Measurements from ENCODE around the gene SLC8A2. TPM values are rescaled to one million over a fixed set of nuclear protein-coding genes. Genes with fewer than 3 reads are reported as not detected.

Gene SLC8A2
- polyA plus RNA-seq, 3 donors from 2014 or later: not detected

DNA sequence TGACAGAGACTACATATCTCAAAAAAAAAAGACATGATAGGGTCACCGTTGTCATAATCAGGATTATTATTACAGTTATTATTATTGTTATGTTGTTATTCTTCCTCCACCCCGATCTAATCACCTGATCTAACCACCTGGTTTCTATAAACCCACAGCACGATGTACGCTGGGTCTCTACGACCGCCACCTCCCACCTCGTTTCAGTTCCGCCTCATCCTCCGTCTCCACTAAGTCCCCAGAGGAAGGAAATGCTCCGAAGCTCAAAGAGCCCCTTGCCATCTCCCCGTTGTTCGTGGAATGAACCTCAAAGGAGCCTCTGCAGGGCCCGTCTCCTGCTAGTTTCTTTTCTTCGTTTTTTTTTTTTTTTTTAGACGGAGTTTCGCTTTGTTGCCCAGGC lies 36.5 kb downstream of the SLC8A2 start:
- H3K9me3 Mint-ChIP-seq: peaks cover 0 to 2% (median 0%) of the 10 kb centered on the region in 6 donors
- no peak for DNase-seq
- no peak overlapping the region for H3K27ac Mint-ChIP-seq
- H3K27me3 Mint-ChIP-seq (ENCODE audit: low read depth in 3 of 3): peaks cover 12 to 29% (median 21%) of the 10 kb centered on the region in 3 donors
- no peak overlapping the region for H3K4me3 Mint-ChIP-seq
- no peaks in the 10 kb centered on the region for H3K36me3 Mint-ChIP-seq
- H3K4me1 Mint-ChIP-seq: peaks cover 7 to 10% of the 10 kb centered on the region in 2 donors

DNA sequence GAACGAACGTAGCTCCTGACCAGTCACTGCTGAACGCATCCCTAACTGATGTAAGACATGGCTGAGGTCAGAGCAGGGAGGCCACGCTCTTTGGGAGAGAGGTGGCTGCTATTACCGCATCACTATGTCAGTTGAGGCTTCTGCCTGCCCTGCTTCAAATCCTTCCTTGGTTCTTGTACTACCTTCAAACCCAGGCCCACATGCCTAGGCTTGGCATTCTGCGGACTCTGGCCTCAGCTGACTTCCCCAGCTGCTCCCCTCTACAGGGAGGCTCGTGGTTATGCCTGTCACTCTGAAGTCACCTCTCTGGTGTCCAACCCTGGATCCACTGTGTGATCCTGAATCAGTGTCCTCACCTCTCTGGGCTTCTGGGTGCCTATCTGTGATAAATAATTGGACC lies 37.6 kb downstream of the SLC8A2 start:
- Mint-ChIP-seq H3K27ac (no peak overlapping the region), H3K4me3 (no peak overlapping the region), H3K9me3 (no peaks in the 10 kb centered on the region), H3K4me1 (peaks cover 7 to 14% of the 10 kb centered on the region in 2 donors), H3K27me3 (ENCODE audit: low read depth in 3 of 3) (peaks cover 14 to 33% (median 18%) of the 10 kb centered on the region in 3 donors), H3K36me3 (no peaks in the 10 kb centered on the region)
- no peak for DNase-seq

DNA sequence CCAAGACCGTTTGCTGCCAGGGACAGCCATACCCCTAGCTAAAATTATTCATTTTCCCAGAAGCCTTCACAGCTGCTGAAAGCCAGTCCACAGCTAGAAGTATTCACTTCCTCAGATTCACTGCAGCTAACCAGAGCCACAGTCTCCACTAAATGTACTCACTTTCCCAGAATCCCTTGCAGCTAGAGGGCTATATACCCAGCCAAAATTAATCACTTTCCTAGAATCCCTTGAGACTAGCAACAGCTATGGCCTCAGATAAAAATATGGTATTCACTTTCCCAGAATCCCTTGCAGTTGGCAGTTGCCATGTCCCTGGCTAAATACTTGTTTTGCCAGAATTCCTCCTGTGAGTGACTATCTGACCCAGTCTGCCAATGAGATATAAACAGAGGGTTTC lies 38.6 kb downstream of the SLC8A2 start:
- Mint-ChIP-seq H3K27ac (no peak overlapping the region), H3K4me1 (peaks cover 7 to 15% of the 10 kb centered on the region in 2 donors), H3K4me3 (no peak overlapping the region), H3K36me3 (no peaks in the 10 kb centered on the region), H3K27me3 (ENCODE audit: low read depth in 3 of 3) (peaks cover 12 to 31% (median 18%) of the 10 kb centered on the region in 3 donors), H3K9me3 (no peaks in the 10 kb centered on the region)
- no peak for DNase-seq

DNA sequence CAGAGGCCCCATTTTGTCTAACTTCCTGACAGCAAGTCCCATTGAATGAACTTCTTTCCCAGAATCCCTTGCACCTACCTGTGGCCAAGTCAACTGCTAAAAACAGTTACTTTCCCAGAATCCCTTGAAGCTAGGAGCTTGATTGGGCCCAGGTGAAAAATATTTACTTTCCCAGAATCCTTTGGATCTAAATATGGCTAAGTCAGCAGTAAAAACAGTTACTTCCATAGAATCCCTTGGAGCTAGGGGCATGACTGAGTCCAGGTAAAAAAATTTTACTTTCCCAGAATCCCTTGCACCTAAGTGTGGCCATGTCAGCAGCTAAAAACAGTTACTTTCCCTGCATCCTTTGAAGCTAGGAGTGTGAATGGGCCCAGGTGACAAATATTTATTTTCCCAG lies 39.2 kb downstream of the SLC8A2 start:
- DNase-seq: no peak
- Mint-ChIP-seq H3K4me1 (peaks cover 7 to 15% of the 10 kb centered on the region in 2 donors), H3K9me3 (no peaks in the 10 kb centered on the region), H3K27ac (no peak overlapping the region), H3K36me3 (no peaks in the 10 kb centered on the region), H3K27me3 (ENCODE audit: low read depth in 3 of 3) (peaks cover 11 to 28% (median 18%) of the 10 kb centered on the region in 3 donors), H3K4me3 (no peak overlapping the region)

DNA sequence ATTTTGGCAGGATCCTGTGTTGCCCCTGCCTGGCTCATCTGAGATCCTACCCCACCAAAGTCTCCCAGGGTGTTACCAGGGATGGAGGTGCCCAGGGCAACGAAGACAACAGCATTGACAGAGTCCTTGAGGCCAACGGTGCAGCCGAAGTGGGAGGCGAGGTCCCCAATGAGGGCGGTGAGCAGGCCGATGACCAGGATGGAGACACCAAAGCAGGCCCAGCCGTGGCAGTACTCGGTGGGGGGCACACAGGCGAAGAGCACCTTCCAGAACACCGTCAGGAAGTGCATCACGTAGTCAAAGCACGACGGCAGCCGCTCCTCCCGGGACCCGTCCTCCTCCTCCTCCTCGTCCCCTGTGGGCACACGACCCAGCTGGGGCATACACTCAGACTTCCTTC lies 39.6 kb downstream of the SLC8A2 start:
- H3K4me3 Mint-ChIP-seq: no peak overlapping the region
- peaks cover 14 to 31% (median 18%) of the 10 kb centered on the region in 3 donors for H3K27me3 Mint-ChIP-seq (ENCODE audit: low read depth in 3 of 3)
- H3K36me3 Mint-ChIP-seq: no peaks in the 10 kb centered on the region
- no peak for DNase-seq
- peaks cover 5 to 18% of the 10 kb centered on the region in 2 donors for H3K4me1 Mint-ChIP-seq
- no peak overlapping the region for H3K27ac Mint-ChIP-seq
- no peaks in the 10 kb centered on the region for H3K9me3 Mint-ChIP-seq

DNA sequence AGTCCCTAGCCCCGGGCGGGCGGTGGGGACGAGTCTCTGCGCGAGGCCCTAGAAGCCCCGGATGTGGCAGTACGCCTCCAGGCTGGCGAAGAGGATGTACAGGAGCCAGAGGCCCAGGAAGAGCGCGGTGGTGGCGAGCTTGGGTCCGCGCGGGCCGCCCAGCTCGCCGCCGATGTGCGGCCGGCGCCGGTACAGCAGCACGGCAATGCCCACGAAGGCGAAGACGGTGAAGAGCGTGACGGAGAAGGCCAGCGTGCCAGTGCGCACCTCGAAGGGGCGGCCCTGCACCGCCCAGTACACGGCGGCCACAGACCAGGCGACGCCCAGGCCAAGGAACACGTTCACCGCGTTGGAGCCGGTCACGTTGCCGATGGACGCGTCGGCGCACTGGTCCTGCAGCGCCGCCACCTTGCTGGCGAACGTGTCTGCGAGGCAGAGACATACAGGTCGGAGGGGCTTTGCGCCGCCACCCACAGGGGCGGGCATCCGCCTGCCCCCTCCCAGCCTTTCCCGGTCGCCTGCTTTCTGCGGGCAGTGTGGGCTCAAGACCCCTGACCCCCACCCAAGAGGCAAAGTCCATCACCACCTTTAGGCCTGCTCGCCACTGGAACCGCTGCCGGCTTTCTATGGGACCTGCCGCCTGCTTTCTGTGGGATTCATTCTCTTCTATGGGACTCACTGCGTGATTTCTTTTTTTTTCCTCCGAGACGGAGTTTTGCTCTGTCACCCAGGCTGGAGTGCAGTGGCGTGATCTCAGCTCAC lies 41.5 kb downstream of the SLC8A2 start:
- peaks cover 0 to 12% of the 10 kb centered on the region in 2 donors for H3K4me1 Mint-ChIP-seq
- no peaks in the 10 kb centered on the region for H3K36me3 Mint-ChIP-seq
- H3K4me3 Mint-ChIP-seq: peak overlapping the region in 4 of 5 donors; percentile 25 to 62 (median 48)
- H3K27me3 Mint-ChIP-seq (ENCODE audit: low read depth in 3 of 3): peaks cover 12 to 30% (median 16%) of the 10 kb centered on the region in 3 donors
- no peaks in the 10 kb centered on the region for H3K9me3 Mint-ChIP-seq
- H3K27ac Mint-ChIP-seq: no peak overlapping the region
- peak; percentile 12 to 26 (median 26) for DNase-seq

DNA sequence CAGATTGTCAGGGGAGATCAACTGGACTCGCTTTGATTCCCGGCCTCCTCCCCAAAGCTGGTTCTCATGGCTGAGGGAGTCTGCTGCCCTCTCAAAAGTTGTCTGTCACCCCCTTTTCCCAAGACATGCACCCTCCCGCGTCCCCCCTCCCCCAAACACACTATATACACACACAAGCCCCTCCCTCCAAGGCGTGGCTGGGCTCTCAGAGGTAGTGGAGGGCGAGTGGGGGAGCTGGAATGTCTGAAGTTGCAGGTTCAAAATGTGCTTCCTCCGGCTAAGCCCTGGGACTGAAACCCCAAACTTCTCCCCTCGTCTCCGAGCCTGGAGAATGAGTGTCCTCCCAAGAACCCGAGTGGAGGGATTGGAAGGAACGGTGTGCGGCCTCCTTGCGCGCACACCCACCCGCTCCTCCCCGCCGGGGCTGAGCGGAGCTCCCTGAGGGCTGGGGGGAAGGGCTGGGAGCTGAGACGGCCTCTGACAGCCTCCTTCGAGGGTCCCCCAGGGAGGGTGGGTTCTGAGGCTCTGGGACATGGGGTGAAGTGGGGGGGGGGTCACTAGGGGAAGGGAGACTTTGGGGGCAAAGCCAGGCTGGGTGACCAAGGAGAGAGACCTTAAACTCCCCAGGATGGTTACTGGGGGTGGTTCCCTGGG lies 42.4 kb downstream of the SLC8A2 start:
- Mint-ChIP-seq H3K36me3 (no peaks in the 10 kb centered on the region), H3K4me1 (peaks cover 0 to 12% of the 10 kb centered on the region in 2 donors), H3K27ac (no peak overlapping the region), H3K27me3 (ENCODE audit: low read depth in 3 of 3) (peaks cover 12 to 32% (median 16%) of the 10 kb centered on the region in 3 donors), H3K9me3 (no peaks in the 10 kb centered on the region), H3K4me3 (peak overlapping the region in 3 of 5 donors; percentile 25 to 62 (median 44))
- DNase-seq: no peak

DNA sequence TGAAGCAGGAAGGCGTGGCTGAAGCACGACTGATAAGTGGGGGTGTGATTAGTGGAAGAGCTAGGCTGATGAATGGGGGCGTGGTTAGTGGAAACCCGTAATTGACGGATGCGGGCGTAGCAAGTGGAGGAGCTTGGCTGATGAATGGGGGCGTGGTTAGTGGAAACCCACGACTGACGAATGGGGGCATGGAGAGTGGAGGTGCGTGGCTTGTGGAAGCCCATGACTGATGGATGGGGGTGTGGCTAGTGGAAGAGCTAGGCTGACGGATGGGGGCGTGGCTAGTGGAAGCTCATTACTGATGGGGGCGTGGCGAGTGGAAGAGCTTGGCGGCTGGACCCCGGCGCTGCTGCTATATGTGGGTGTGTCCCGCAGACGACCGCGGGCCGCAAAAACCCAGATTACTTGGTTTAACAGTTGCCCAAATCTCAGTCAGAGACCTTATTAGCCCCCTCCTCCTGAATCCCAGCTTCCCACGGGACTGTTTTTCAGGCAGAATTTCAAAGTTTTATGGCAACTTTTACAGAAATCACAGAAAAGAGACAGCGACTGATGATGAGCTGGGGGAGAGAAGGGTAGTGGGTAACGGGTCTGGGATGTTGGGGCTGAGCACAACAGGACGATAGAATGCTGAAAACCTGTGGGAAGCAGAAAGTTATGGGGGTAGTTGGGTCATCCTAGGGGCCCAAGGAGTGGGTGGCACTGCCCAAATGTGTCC lies 43.4 kb downstream of the SLC8A2 start:
- peaks cover 14 to 32% (median 15%) of the 10 kb centered on the region in 3 donors for H3K27me3 Mint-ChIP-seq (ENCODE audit: low read depth in 3 of 3)
- peak; percentile 57 to 73 (median 63) for DNase-seq
- no peak overlapping the region for H3K4me3 Mint-ChIP-seq
- H3K36me3 Mint-ChIP-seq: peaks cover 0 to 2% (median 0%) of the 10 kb centered on the region in 3 donors
- no peaks in the 10 kb centered on the region for H3K9me3 Mint-ChIP-seq
- peaks cover 0 to 12% of the 10 kb centered on the region in 2 donors for H3K4me1 Mint-ChIP-seq
- H3K27ac Mint-ChIP-seq: no peak overlapping the region

DNA sequence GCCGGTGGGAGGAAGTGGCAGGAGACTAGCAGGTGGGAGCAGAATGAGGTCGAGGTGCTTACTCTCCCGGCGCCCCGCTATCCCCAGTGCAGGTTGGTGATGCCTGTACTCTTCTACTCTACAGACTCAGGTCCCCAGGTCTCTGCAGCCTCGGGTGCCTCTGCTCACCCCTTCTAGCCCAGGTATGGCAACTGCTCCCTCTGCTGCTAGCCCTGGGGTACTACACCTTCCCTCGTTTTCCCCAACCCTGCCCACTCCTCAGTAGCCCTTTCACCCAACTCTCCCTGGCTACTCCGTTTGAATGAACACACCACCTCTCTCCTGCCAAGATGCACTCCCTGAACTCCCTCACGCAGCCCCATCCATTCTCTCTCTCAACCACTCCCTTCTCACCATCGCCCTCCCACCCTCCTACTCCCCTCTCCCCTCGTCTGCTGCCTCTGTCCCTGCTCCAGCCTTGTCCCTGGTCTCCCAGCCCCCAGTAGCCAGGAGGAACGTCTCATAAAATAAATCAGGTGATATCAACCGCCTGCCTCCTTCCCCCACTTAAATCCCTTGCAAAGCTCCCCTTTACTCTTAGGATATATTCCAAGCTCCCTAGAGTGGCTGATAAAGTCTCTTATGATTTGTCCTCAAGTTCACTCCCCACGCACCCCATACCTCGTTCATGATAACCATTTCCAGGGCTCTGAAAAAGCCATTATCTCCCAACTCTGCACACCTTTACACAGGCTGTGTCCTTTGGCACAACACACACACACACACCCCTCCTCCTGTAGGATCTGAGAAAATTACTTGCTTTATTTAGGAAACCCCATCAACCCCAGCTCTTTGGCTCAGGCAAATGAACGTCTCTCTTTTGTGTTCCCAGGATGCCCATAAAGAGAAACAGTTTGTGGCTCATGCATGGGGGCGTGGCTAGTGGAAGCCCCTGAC lies 44.2 kb downstream of the SLC8A2 start:
- Mint-ChIP-seq H3K36me3 (peaks cover 3 to 10% (median 6%) of the 10 kb centered on the region in 3 donors), H3K4me3 (no peak overlapping the region), H3K4me1 (peaks cover 4 to 12% of the 10 kb centered on the region in 2 donors), H3K27ac (no peak overlapping the region), H3K27me3 (ENCODE audit: low read depth in 3 of 3) (peaks cover 17 to 37% (median 18%) of the 10 kb centered on the region in 3 donors), H3K9me3 (no peaks in the 10 kb centered on the region)
- DNase-seq: peak; percentile 50 to 63 (median 55)

DNA sequence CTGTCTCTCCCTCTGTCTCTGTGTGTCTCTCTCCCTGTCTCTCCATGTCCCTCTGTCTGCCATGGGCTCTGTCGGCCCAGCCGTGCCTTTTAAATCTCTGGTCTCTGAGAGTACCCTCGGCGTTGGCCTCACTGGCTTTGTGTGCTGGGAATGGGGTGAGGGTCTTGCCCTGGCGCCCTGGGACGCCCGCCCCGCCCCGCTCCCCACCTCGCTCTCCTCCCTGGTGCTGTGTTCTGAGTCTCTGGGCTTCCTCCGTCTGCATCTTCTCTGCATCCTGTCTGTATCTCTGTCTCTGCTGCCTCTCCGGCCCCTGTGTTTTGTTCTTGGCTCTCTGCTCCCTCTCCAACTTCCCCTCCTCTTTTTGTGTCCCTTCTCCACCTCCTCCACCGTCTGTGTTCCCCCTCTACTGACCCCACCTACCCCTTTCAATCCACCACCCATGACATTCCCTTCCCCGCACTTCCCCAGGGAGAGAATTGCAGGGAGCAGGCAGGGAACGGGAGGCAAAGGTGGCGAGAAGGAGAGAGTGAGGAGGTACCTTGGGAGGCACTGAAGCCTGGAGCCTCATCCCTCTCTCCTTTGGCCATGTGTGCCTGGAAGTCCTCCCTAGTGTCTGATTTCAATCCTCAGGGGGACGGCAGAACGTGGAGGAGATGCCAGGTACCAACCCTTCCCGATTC lies 48.4 kb downstream of the SLC8A2 start:
- DNase-seq: no peak
- peaks cover 12 to 17% of the 10 kb centered on the region in 2 donors for H3K4me1 Mint-ChIP-seq
- no peaks in the 10 kb centered on the region for H3K9me3 Mint-ChIP-seq
- no peak overlapping the region for H3K27ac Mint-ChIP-seq
- peaks cover 3 to 14% (median 10%) of the 10 kb centered on the region in 3 donors for H3K36me3 Mint-ChIP-seq
- peak overlapping the region in 1 of 5 donors; percentile 28 for H3K4me3 Mint-ChIP-seq
- H3K27me3 Mint-ChIP-seq (ENCODE audit: low read depth in 3 of 3): peaks cover 16 to 41% (median 27%) of the 10 kb centered on the region in 3 donors

DNA sequence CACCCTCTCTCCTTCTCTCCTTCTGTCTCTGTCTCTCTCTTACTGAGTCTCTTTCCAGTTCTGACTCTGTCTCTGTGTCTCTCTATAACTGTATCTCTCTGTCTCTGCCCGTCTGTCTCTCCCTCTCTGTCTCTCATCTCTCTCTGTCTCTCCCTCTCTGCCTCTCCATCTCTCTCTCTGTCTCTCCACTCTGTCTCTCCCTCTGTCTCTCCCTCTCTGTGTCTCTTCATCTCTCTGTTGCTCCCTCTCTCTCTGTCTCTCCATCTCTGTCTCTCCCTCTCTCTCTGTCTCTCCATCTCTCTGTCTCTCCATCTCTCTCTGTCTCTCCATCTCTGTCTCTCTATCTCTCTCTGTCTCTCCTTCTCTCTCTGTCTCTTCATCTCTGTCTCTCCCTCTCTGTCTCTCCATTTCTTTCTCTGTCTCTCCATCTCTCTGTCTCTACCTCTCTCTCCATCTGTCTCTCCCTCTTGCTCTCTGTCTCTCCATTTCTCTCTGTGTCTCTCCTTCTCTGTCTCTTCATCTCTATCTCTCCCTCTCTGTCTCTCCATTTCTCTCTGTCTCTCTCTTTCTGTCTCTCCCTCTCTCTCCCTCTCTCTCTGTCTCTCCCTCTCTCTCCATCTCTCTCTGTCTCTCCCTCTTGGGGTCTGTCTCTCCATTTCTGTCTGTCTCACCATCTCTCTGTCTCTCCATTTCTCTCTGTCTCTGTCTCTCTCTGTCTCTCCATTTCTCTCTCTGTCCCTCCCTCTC lies 49.1 kb downstream of the SLC8A2 start:
- H3K9me3 Mint-ChIP-seq: no peaks in the 10 kb centered on the region
- peak overlapping the region in 1 of 5 donors; percentile 28 for H3K4me3 Mint-ChIP-seq
- peaks cover 20 to 47% (median 31%) of the 10 kb centered on the region in 3 donors for H3K27me3 Mint-ChIP-seq (ENCODE audit: low read depth in 3 of 3)
- H3K4me1 Mint-ChIP-seq: peaks cover 19 to 23% of the 10 kb centered on the region in 2 donors
- peak overlapping the region in 1 of 6 donors; percentile 50 for H3K27ac Mint-ChIP-seq
- DNase-seq: no peak
- H3K36me3 Mint-ChIP-seq: peaks cover 3 to 14% (median 10%) of the 10 kb centered on the region in 3 donors

DNA sequence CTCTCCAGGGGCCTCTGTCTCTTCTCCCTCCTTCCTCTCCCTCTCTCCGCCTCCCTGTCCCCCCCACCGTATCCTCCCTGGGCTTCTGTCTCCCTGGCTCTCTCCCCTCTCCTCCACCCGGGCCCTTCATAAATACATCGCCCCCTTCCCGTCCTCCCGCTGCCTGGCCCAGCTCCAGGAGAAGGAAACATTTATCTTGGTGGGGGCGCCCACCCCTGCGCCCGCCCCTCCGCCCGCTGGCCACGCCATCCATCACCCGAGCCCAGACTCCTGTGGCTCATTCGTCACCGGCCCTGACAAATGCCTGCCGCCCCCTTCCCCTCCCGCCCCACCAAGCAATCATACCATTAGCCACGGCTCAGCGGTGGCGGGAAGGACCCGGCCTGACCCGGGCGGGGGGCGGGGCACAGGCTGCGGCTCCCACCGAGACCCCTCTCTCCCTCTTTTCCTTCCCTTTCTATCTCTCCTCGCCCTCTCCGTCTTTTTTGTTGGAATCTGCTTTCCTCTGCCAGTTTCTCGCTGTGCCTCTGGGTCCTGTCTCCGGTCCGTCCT lies 49.8 kb downstream of the SLC8A2 start:
- Mint-ChIP-seq H3K27ac (no peak overlapping the region), H3K4me1 (peaks cover 18 to 25% of the 10 kb centered on the region in 2 donors), H3K36me3 (peaks cover 3 to 14% (median 10%) of the 10 kb centered on the region in 3 donors), H3K4me3 (no peak overlapping the region), H3K9me3 (no peaks in the 10 kb centered on the region), H3K27me3 (ENCODE audit: low read depth in 3 of 3) (peaks cover 20 to 48% (median 30%) of the 10 kb centered on the region in 3 donors)
- no peak for DNase-seq
